K562 (cell line): ENCODE measurements around the gene PNPLA2. TPM values are rescaled to one million over a fixed set of nuclear protein-coding genes. Genes with fewer than 3 reads are reported as not detected.

Experiments
- ATAC-seq: fragments of 200-7000 bp; cut with Tn5 transposase; 3 replicates; pipeline ENCODE4 v1.9.1; 2020; ENCODE audit warnings: moderate library complexity
- BruUV-seq: library from RNA; stranded (reverse); fragments of 400-500 nt; replicated peaks from 2 replicates; lab custom pipeline; 2021; lab: Mats Ljungman, UMichigan
- CTCF ChIA-PET: fragments of 300-600 bp; formaldehyde crosslinking; extraction: SDS; loops from one replicate; lab custom pipeline; 2021; ENCODE audit warnings: low intra/inter-chr PET ratio; lab: Yijun Ruan, JAX
- POLR2A ChIA-PET: fragments of 300-600, 350-650 bp; sonication (Branson Sonifier 250); formaldehyde crosslinking; extraction: SDS; loops from one replicate; lab custom pipeline; 2021; ENCODE audit warnings: antibody characterized with exemption, inconsistent platforms; lab: Yijun Ruan, JAX
- DNase-seq, 4 experiments: peaks; one replicate each; pipeline versions ENCODE4 v3.0.0 to v3.0.0-alpha.2; 2011 to 2018; ENCODE audit warnings: low spot score in 3 of 4, mixed read lengths in 3 of 4; ENCODE audit errors: extremely low read depth in 1 of 4
- FAIRE-seq: peaks from 2 replicates; lab custom pipeline; 2011; peaks lifted over from hg19 to GRCh38; lab: Jason Lieb, UNC
- H2AFZ ChIP-seq: 2 replicates; pipeline ENCODE4 v1.6.0; 2011; ENCODE audit warnings: low read depth, low read length, control low read depth, inconsistent platforms
- H3K27ac ChIP-seq: fragments of 200-600 bp; 3 replicates; pipeline ENCODE4 v1.8.0; 2011; ENCODE audit warnings: low read depth, mild to moderate bottlenecking, control low read depth, inconsistent platforms, low read length, moderate library complexity, mixed read lengths; ENCODE audit errors: extremely low read depth
- H3K27me3 ChIP-seq, 2 experiments: fragments of 300-600 bp in 1 of 2; 2 replicates in 1 of 2; 3 replicates in 1 of 2; pipeline versions ENCODE4 v1.6.0 to v1.8.0; 2011; ENCODE audit warnings: inconsistent platforms in 2 of 2, low read length in 2 of 2, mild to moderate bottlenecking in 1 of 2, mixed read lengths in 1 of 2, moderate library complexity in 1 of 2; ENCODE audit not compliant: control insufficient read depth in 2 of 2, insufficient read depth in 2 of 2
- H3K36me3 ChIP-seq: fragments of 300-600 bp; 3 replicates; pipeline ENCODE4 v1.8.0; 2011; ENCODE audit warnings: mild to moderate bottlenecking, low read length, inconsistent platforms; ENCODE audit not compliant: control insufficient read depth, insufficient read depth
- H3K4me1 ChIP-seq, 2 experiments: fragments of 200-600 bp in 1 of 2; replicated peaks in 1 of 2; 2 replicates in 1 of 2; 3 replicates in 1 of 2; pipeline versions ENCODE4 v1.5.1 to v1.8.0; 2011; ENCODE audit warnings: inconsistent platforms in 2 of 2, low read length in 2 of 2, mild to moderate bottlenecking in 1 of 2, mixed read lengths in 1 of 2, moderate library complexity in 1 of 2; ENCODE audit not compliant: control insufficient read depth in 2 of 2, insufficient read depth in 2 of 2
- H3K4me2 ChIP-seq: 2 replicates; pipeline ENCODE4 v1.6.1; 2011; ENCODE audit warnings: low read length, control low read depth, inconsistent platforms, mixed read lengths; ENCODE audit not compliant: insufficient read depth
- H3K4me3 ChIP-seq: fragments of 200-600 bp; sonication (generic), shearing (Covaris generic); 2 replicates; pipeline ENCODE4 v1.5.1; 2016; ENCODE audit warnings: control low read depth, inconsistent platforms
- H3K79me2 ChIP-seq: fragments of 200-600 bp; 3 replicates; pipeline ENCODE4 v1.8.0; 2011; ENCODE audit warnings: low read length, inconsistent platforms; ENCODE audit not compliant: control insufficient read depth, insufficient read depth
- H3K9ac ChIP-seq, 2 experiments: 2 replicates each; pipeline versions ENCODE4 v1.6.0 to v1.6.1; 2011; ENCODE audit warnings: low read depth in 2 of 2, low read length in 2 of 2, control low read depth in 1 of 2, inconsistent platforms in 1 of 2, mild to moderate bottlenecking in 1 of 2, mixed read lengths in 1 of 2; ENCODE audit not compliant: insufficient read depth in 1 of 2
- H3K9me1 ChIP-seq: one replicate; pipeline ENCODE4 v1.6.0; 2011; ENCODE audit warnings: inconsistent platforms, mild to moderate bottlenecking, low read length, moderate library complexity; ENCODE audit not compliant: control insufficient read depth, insufficient read depth
- H3K9me3 ChIP-seq: replicated peaks from 2 replicates; pipeline ENCODE4 v1.5.1; 2011; ENCODE audit warnings: low read depth, low read length, inconsistent platforms; ENCODE audit not compliant: control insufficient read depth, insufficient read depth
- H4K20me1 ChIP-seq: replicated peaks from 2 replicates; pipeline ENCODE4 v1.6.1; 2011; ENCODE audit warnings: low read length, inconsistent platforms, mixed read lengths; ENCODE audit not compliant: control insufficient read depth, insufficient read depth
- CBX1 ChIP-seq: sonication (generic); IDR thresholded peaks from 2 replicates; pipeline ENCODE4 v1.6.1; 2016; ENCODE audit warnings: antibody characterized with exemption, low read depth, mild to moderate bottlenecking
- CREM ChIP-seq: IDR thresholded peaks from 2 replicates; pipeline ENCODE4 v1.6.1; 2014; ENCODE audit warnings: antibody characterized with exemption, low read depth
- FUS ChIP-seq: fragments of 200-400 bp; formaldehyde crosslinking; optimal IDR thresholded peaks from 2 replicates; pipeline ENCODE3; 2017; ENCODE audit warnings: low read depth, low read length
- GTF2A2 ChIP-seq: IDR thresholded peaks from 2 replicates; pipeline ENCODE4 v1.6.1; 2016; ENCODE audit warnings: mild to moderate bottlenecking, missing genetic modification characterization, missing compliant biosample characterization
- HMGN3 ChIP-seq: IDR thresholded peaks from 2 replicates; pipeline ENCODE4 v1.6.1; 2011; ENCODE audit warnings: borderline replicate concordance, low read depth, mild to moderate bottlenecking, mixed read lengths, low read length; ENCODE audit not compliant: insufficient read length; ENCODE audit errors: extremely low read depth
- ILF3 ChIP-seq: fragments of 450-650 bp; IDR thresholded peaks from 2 replicates; pipeline ENCODE4 v1.6.1; 2018; ENCODE audit warnings: antibody characterized with exemption, mild to moderate bottlenecking, moderate library complexity, borderline replicate concordance
- L3MBTL2 ChIP-seq: fragments of 450-650 bp; IDR thresholded peaks from 2 replicates; pipeline ENCODE4 v1.6.1; 2016; ENCODE audit warnings: mild to moderate bottlenecking, moderate library complexity
- LEF1 ChIP-seq: fragments of 450-650 bp; IDR thresholded peaks from 2 replicates; pipeline ENCODE4 v1.6.1; 2016; ENCODE audit warnings: mild to moderate bottlenecking
- NONO ChIP-seq, 2 experiments: fragments of 200-400 bp in 1 of 2; fragments of 450-650 bp in 1 of 2; formaldehyde crosslinking in 1 of 2; IDR thresholded peaks; 2 replicates each; pipeline ENCODE4 v1.6.1; 2017; ENCODE audit warnings: low read depth in 2 of 2, mild to moderate bottlenecking in 2 of 2, moderate library complexity in 2 of 2, low read length in 1 of 2
- RB1 ChIP-seq: fragments of 450-650 bp; IDR thresholded peaks from 2 replicates; pipeline ENCODE4 v1.6.1; 2017; ENCODE audit warnings: low read depth, mild to moderate bottlenecking
- SP1 ChIP-seq: sonication (generic); formaldehyde crosslinking; IDR thresholded peaks from 2 replicates; pipeline ENCODE4 v1.8.1; 2022; ENCODE audit warnings: mild to moderate bottlenecking, missing genetic modification reagents
- SUPT5H ChIP-seq: fragments of 450-650 bp; IDR thresholded peaks from 2 replicates; pipeline ENCODE4 v1.6.1; 2016
- TBL1XR1 ChIP-seq, 2 experiments: IDR thresholded peaks; 2 replicates each; pipeline ENCODE4 v1.6.1; 2012; ENCODE audit warnings: improper control_type of control experiment in 2 of 2, low read length in 2 of 2, mild to moderate bottlenecking in 1 of 2
- U2AF1 ChIP-seq: fragments of 200-400 bp; formaldehyde crosslinking; optimal IDR thresholded peaks from 2 replicates; pipeline ENCODE3; 2017; ENCODE audit warnings: mild to moderate bottlenecking, low read depth, low read length, moderate library complexity
- ZNF263 ChIP-seq: sonication (generic); formaldehyde crosslinking; IDR thresholded peaks from 2 replicates; pipeline ENCODE4 v1.8.0; 2022; ENCODE audit warnings: mild to moderate bottlenecking, missing genetic modification reagents, borderline replicate concordance
- WGBS: fragments of 100-300 bp; shearing (Covaris generic); methylation state at CpG from one replicate; pipeline ENCODE4 v1.1.6; 2016; ENCODE audit warnings: low coverage, mixed read lengths; ENCODE audit not compliant: insufficient coverage; ENCODE audit errors: missing lambda C conversion rate; 5-methylcytosine and 5-hydroxymethylcytosine counted together
- in situ Hi-C: fragments of 300-500 bp; cut with MboI; formaldehyde crosslinking; loops from 4 replicates; pipeline ENCODE4 v1.15.0; 2018; ENCODE audit warnings: inconsistent platforms, mixed read lengths
- intact Hi-C: fragments of 100-400 bp; cut with micrococcal nuclease; formaldehyde crosslinking; loops from 2 replicates; pipeline ENCODE4 v1.14.2; 2022
- polyA plus RNA-seq, 8 experiments: library from polyadenylated mRNA; depleted of rRNA in 4 of 8; stranded (reverse) in 5 of 8; unstranded in 3 of 8; fragments of >200 nt; fragmentation: Nextera tagmentation in 2 of 8; fragmentation: Illumina TruSeq in 1 of 8; extraction: Ambion mirVana in 2 of 8; extraction: Trizol in 1 of 8; gene quantifications; 2 replicates each; pipeline versions ENCODE4 v1.2.1 to v1.2.3, GENCODE V29; 2011 to 2014; ENCODE audit warnings: inconsistent platforms in 1 of 8, missing spikeins in 1 of 8
- total RNA-seq, 7 experiments: library from RNA; depleted of rRNA in 6 of 7; stranded (reverse); fragments of >200 nt in 6 of 7; fragmentation: Illumina TruSeq in 2 of 7; extraction: Trizol in 2 of 7; gene quantifications; 2 replicates each; pipeline versions ENCODE4 v1.2.1 to v1.2.3, GENCODE V29; 2011 to 2021; ENCODE audit warnings: low replicate concordance in 1 of 7
- TF ChIP-seq, protein P1 (sequence below): IDR thresholded peaks from 2 replicates; pipeline ENCODE4 v1.6.1; 2011; ENCODE audit not compliant: insufficient read length; ENCODE audit errors: extremely low read depth
- TF ChIP-seq, protein P2 (sequence below), 2 experiments: fragments of 150-350 bp in 1 of 2; IDR thresholded peaks; 2 replicates each; pipeline ENCODE4 v1.6.1; 2012 to 2016; ENCODE audit warnings: low read depth in 2 of 2, low read length in 2 of 2, mild to moderate bottlenecking in 1 of 2, moderate library complexity in 1 of 2

The PNPLA2 gene
- total and polyA plus RNA-seq, 9 of the 15 experiments (the other 6 are each of a cell fraction or from before 2014, with no cell fraction given) = 0.39 to 87.1 (median 8.4) TPM

DNA sequence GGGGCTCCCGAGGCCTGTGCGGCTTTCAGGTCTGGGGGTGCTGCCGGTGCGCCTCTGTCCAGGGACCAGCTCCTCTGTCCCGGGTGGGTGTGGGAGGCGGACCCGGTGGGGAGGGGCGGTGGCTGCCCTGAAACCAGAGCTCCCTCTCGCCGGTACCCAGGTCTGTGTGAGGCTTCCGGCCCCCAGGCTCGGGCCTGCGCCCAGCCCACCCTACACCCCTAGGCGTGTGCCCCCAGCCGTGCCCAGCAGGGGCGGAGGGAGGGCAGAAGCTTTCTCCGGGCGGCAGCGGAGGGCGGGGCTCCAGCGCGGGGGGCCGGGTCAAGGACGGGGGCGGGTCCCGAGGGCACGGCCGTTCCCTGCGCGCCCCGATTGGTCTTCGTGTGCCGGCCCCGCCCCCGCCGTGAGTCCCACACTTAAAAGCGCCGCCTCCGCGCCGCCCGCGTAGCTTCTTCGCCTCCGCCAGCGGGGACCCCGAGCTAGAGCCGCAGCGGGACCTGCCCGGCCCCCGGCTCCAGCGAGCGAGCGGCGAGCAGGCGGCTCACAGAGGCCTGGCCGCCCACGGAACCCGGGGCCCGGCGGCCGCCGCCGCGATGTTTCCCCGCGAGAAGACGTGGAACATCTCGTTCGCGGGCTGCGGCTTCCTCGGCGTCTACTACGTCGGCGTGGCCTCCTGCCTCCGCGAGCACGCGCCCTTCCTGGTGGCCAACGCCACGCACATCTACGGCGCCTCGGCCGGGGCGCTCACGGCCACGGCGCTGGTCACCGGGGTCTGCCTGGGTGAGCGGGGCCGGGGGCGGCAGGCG, 616 bp downstream of the PNPLA2 start:
- Histone ChIP-seq H2AFZ (peak overlapping the region; percentile 93), H3K9me1 (peaks cover 6% of the 10 kb centered on the region), H3K27me3 (no peaks in the 10 kb centered on the region), H3K4me1 (peaks cover 11 to 67% of the 10 kb centered on the region in 2 experiments; a peak in 4 of 5 replicates), H3K27ac (peak overlapping the region; percentile 92), H3K4me2 (peak overlapping the region; percentile 86), H3K4me3 (peak overlapping the region; percentile 89), H3K36me3 (peaks cover 31% of the 10 kb centered on the region; the same call in 1 of the 3 replicates), H3K79me2 (peaks cover 25% of the 10 kb centered on the region), H4K20me1 (peaks cover 13% of the 10 kb centered on the region), H3K9me3 (no peaks in the 10 kb centered on the region), H3K9ac (peak overlapping the region; percentile 87 to 100)
- no TSS peak for BruUV-seq
- WGBS = under 1% methylated on average over 46 of the region's 96 CpGs
- ChIA-PET POLR2A (interaction anchor here (0.6 to 5.2 kb wide), 15 partner anchors 8 to 259 kb away, joined by 3 to 36 read pairs (median 5); partner anchors contain the start of genes CD151, CRACR2B, LMNTD2 and POLR2L), CTCF (no interaction called here)
- no peak for FAIRE-seq
- intact Hi-C loops (no loop called here), in situ Hi-C loops (no loop called here)
- peak; percentile 85 to 95 (median 90) for DNase-seq
- ATAC-seq = peak; percentile 88
- TF ChIP-seq U2AF1 = peak; percentile 71
- 0 out of 2 replicates have a peak, but pooled peaks have one; percentile 54 for TF ChIP-seq CBX1
- peak; percentile 75 for TF ChIP-seq SP1 (CRISPR knock-in tag)
- no peak for TF ChIP-seq LEF1
- TF ChIP-seq, protein P1, sequence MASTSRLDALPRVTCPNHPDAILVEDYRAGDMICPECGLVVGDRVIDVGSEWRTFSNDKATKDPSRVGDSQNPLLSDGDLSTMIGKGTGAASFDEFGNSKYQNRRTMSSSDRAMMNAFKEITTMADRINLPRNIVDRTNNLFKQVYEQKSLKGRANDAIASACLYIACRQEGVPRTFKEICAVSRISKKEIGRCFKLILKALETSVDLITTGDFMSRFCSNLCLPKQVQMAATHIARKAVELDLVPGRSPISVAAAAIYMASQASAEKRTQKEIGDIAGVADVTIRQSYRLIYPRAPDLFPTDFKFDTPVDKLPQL = peak; percentile 49
- peak; percentile 72 for TF ChIP-seq L3MBTL2
- TF ChIP-seq NONO (IDR thresholded peaks at IDR 0.05; ENCODE audit: low read depth in 2 of 2, low read length in 1 of 2) = peak; percentile 81 to 99; a peak in 3 of 4 replicates
- peak; percentile 27 for TF ChIP-seq HMGN3
- TF ChIP-seq RB1 = peak; percentile 91
- TF ChIP-seq, protein P2, sequence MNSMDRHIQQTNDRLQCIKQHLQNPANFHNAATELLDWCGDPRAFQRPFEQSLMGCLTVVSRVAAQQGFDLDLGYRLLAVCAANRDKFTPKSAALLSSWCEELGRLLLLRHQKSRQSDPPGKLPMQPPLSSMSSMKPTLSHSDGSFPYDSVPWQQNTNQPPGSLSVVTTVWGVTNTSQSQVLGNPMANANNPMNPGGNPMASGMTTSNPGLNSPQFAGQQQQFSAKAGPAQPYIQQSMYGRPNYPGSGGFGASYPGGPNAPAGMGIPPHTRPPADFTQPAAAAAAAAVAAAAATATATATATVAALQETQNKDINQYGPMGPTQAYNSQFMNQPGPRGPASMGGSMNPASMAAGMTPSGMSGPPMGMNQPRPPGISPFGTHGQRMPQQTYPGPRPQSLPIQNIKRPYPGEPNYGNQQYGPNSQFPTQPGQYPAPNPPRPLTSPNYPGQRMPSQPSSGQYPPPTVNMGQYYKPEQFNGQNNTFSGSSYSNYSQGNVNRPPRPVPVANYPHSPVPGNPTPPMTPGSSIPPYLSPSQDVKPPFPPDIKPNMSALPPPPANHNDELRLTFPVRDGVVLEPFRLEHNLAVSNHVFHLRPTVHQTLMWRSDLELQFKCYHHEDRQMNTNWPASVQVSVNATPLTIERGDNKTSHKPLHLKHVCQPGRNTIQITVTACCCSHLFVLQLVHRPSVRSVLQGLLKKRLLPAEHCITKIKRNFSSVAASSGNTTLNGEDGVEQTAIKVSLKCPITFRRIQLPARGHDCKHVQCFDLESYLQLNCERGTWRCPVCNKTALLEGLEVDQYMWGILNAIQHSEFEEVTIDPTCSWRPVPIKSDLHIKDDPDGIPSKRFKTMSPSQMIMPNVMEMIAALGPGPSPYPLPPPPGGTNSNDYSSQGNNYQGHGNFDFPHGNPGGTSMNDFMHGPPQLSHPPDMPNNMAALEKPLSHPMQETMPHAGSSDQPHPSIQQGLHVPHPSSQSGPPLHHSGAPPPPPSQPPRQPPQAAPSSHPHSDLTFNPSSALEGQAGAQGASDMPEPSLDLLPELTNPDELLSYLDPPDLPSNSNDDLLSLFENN (IDR thresholded peaks at IDR 0.05; ENCODE audit: low read depth in 2 of 2, low read length in 2 of 2) = 0 out of 4 replicates have a peak, but pooled peaks of 1 of the 2 experiments have one; percentile 46
- peak; percentile 3; the same call in 1 of the 2 replicates for TF ChIP-seq CREM
- peak; percentile 15; the same call in 1 of the 2 replicates for TF ChIP-seq ZNF263 (CRISPR knock-in tag)
- TF ChIP-seq GTF2A2 = peak; percentile 90
- peak; percentile 51; the same call in 1 of the 2 replicates for TF ChIP-seq ILF3
- peak; percentile 67 for TF ChIP-seq SUPT5H
- 0 out of 4 replicates have a peak, but pooled peaks of 1 of the 2 experiments have one; percentile 32 for TF ChIP-seq TBL1XR1 (IDR thresholded peaks at IDR 0.05; ENCODE audit: low read length in 2 of 2)
- TF ChIP-seq FUS = peak; percentile 45
